DMS53 treated with DMSO at 0.1 percent for 48 hours (cell line): Measurements from ENCODE around the gene ANKS6.

Source experiments
- DNase-seq: peaks from one replicate; lab custom pipeline; 2025; ENCODE audit not compliant: unreplicated experiment; lab: John Stamatoyannopoulos, UW

ANKS6 gene

GRCh38 chr9:98815391-98815951 is 19.1 kb upstream of the ANKS6 start:
- DNase-seq = no peak

GRCh38 chr9:98811051-98811650 is 14.8 kb upstream of the ANKS6 start:
- DNase-seq = no peak

- DNase-seq = no peak
These were observed 13.9 kb upstream of the ANKS6 start for GRCh38 chr9:98810102-98810842.

- no peak for DNase-seq
These were observed 13.2 kb upstream of the ANKS6 start for GRCh38 chr9:98809311-98810101.

- no peak for DNase-seq
These were observed 12.5 kb upstream of the ANKS6 start for GRCh38 chr9:98808875-98809274.

GRCh38 chr9:98808411-98808815 is 12.1 kb upstream of the ANKS6 start:
- no peak for DNase-seq

GRCh38 chr9:98807814-98808195 is 11.4 kb upstream of the ANKS6 start:
- DNase-seq = no peak

GRCh38 chr9:98807070-98807813 is 10.9 kb upstream of the ANKS6 start, which contains the start of gene GALNT12:
GALNT12 (plus strand) TSS chr9:98807670; CDS start chr9:98807699, 29 bp downstream.
- no peak for DNase-seq

GRCh38 chr9:98806394-98807035 is 10.2 kb upstream of the ANKS6 start:
- DNase-seq = no peak

GRCh38 chr9:98805506-98806272 is 9.3 kb upstream of the ANKS6 start:
- DNase-seq = no peak

GRCh38 chr9:98804083-98804482 is 7.7 kb upstream of the ANKS6 start:
- no peak for DNase-seq

- DNase-seq = no peak
These were observed 5.6 kb upstream of the ANKS6 start for GRCh38 chr9:98801969-98802371.

- DNase-seq = no peak
These were observed 5.2 kb upstream of the ANKS6 start for GRCh38 chr9:98801561-98801960.

GRCh38 chr9:98798254-98798653 is 1.9 kb upstream of the ANKS6 start:
- no peak for DNase-seq

- no peak for DNase-seq
These were observed 1.1 kb upstream of the ANKS6 start for GRCh38 chr9:98797491-98797890.

GRCh38 chr9:98795970-98796363 is 388 bp downstream of the ANKS6 start:
- DNase-seq = no peak

- DNase-seq = no peak
These were observed 930 bp downstream of the ANKS6 start for GRCh38 chr9:98795295-98795955.

GRCh38 chr9:98794802-98795201 is 1.6 kb downstream of the ANKS6 start:
- no peak for DNase-seq

GRCh38 chr9:98793031-98793430 is 3.3 kb downstream of the ANKS6 start:
- DNase-seq = no peak
